Liver (tissue), 9 donors: ENCODE results near the gene SHLD1. TPM values are rescaled to one million over a fixed set of nuclear protein-coding genes. Genes with fewer than 3 reads are reported as not detected.

Experiments used
- DNase-seq: peaks from one replicate; pipeline ENCODE4 v3.0.0-alpha.2; 2017; ENCODE audit warnings: low spot score
- H3K27ac ChIP-seq, 2 donors: one replicate each; pipeline ENCODE4 v1.7.0; 2013; ENCODE audit warnings: inconsistent platforms in 2 of 2, low read length in 2 of 2, control low read depth in 1 of 2, low read depth in 1 of 2, mild to moderate bottlenecking in 1 of 2
- H3K27me3 ChIP-seq, 4 donors: one replicate each; pipeline versions ENCODE4 v1.6.1 to v1.7.0; 2013; ENCODE audit warnings: low read length in 3 of 4, inconsistent platforms in 1 of 4, mild to moderate bottlenecking in 1 of 4, moderate library complexity in 1 of 4; ENCODE audit not compliant: control insufficient read depth in 4 of 4, insufficient read depth in 4 of 4
- H3K36me3 ChIP-seq, 4 donors: one replicate each; pipeline versions ENCODE4 v1.6.1 to v1.7.0; 2013; ENCODE audit warnings: low read length in 3 of 4, mild to moderate bottlenecking in 3 of 4, low read depth in 1 of 4, moderate library complexity in 1 of 4; ENCODE audit not compliant: control insufficient read depth in 4 of 4, insufficient read depth in 3 of 4
- H3K4me1 ChIP-seq, 4 donors: one replicate each; pipeline versions ENCODE4 v1.6.1 to v1.7.0; 2013; ENCODE audit warnings: low read length in 3 of 4, mild to moderate bottlenecking in 3 of 4, moderate library complexity in 1 of 4; ENCODE audit not compliant: control insufficient read depth in 4 of 4, insufficient read depth in 4 of 4
- H3K4me3 ChIP-seq, 3 donors: one replicate each; pipeline versions ENCODE4 v1.6.1 to v1.7.0; 2013; ENCODE audit warnings: low read length in 3 of 3, control low read depth in 1 of 3, low read depth in 1 of 3, mild to moderate bottlenecking in 1 of 3
- H3K9ac ChIP-seq, 2 donors: one replicate each; pipeline ENCODE4 v1.7.0; 2013; ENCODE audit warnings: low read length in 2 of 2, mild to moderate bottlenecking in 2 of 2, moderate library complexity in 2 of 2, control low read depth in 1 of 2, low read depth in 1 of 2
- H3K9me3 ChIP-seq, 4 donors: one replicate each; pipeline versions ENCODE4 v1.6.1 to v1.7.0; 2013; ENCODE audit warnings: low read length in 3 of 4; ENCODE audit not compliant: control insufficient read depth in 4 of 4
- EGR1 ChIP-seq, 2 donors: IDR thresholded peaks; 2 replicates each; pipeline ENCODE4 v1.6.1; 2016 to 2018; ENCODE audit warnings: antibody characterized with exemption in 2 of 2, low read depth in 2 of 2
- FOXA1 ChIP-seq: IDR thresholded peaks from 2 replicates; pipeline ENCODE4 v1.6.1; 2016; ENCODE audit warnings: antibody characterized with exemption
- FOXA2 ChIP-seq: IDR thresholded peaks from 2 replicates; pipeline ENCODE4 v1.6.1; 2016; ENCODE audit warnings: antibody characterized with exemption
- HNF4A ChIP-seq, 2 donors: conservative IDR thresholded peaks; 2 replicates each; pipeline ENCODE4 v1.6.1; 2016; ENCODE audit warnings: antibody characterized with exemption in 2 of 2, mild to moderate bottlenecking in 2 of 2
- HNF4G ChIP-seq: IDR thresholded peaks from 2 replicates; pipeline ENCODE4 v1.6.1; 2016; ENCODE audit warnings: antibody characterized with exemption
- JUND ChIP-seq, 2 donors: IDR thresholded peaks; 2 replicates each; pipeline ENCODE4 v1.6.1; 2016; ENCODE audit warnings: antibody characterized with exemption in 2 of 2
- NR2F2 ChIP-seq: IDR thresholded peaks from 2 replicates; pipeline ENCODE4 v1.6.1; 2016; ENCODE audit warnings: antibody characterized with exemption
- RAD21 ChIP-seq, 2 donors: IDR thresholded peaks; 2 replicates each; pipeline ENCODE4 v1.6.1; 2016; ENCODE audit warnings: antibody characterized with exemption in 2 of 2, mild to moderate bottlenecking in 2 of 2
- RXRA ChIP-seq, 2 donors: IDR thresholded peaks; 2 replicates each; pipeline ENCODE4 v1.6.1; 2017 to 2018; ENCODE audit warnings: antibody characterized with exemption in 2 of 2, mild to moderate bottlenecking in 1 of 2
- SP1 ChIP-seq: IDR thresholded peaks from 2 replicates; pipeline ENCODE4 v1.6.1; 2018; ENCODE audit warnings: antibody characterized with exemption, mild to moderate bottlenecking
- TAF1 ChIP-seq: conservative IDR thresholded peaks from 2 replicates; pipeline ENCODE4 v1.6.1; 2016; ENCODE audit warnings: antibody characterized with exemption, mild to moderate bottlenecking
- YY1 ChIP-seq: IDR thresholded peaks from 2 replicates; pipeline ENCODE4 v1.6.1; 2016; ENCODE audit warnings: antibody characterized with exemption, mild to moderate bottlenecking
- WGBS: extraction: QIAGEN DNeasy Blood & Tissue Kit; methylation state at CpG from one replicate; pipeline ENCODE4 v1.1.7; 2013; 5-methylcytosine and 5-hydroxymethylcytosine counted together
- polyA plus RNA-seq, 2 donors: library from polyadenylated mRNA; stranded (reverse) in 1 of 2; unstranded in 1 of 2; fragments of 200-250 nt in 1 of 2; fragments of >200 nt in 1 of 2; fragmentation: Nextera tagmentation in 1 of 2; extraction: Ambion mirVana in 1 of 2; gene quantifications; one replicate each; pipeline versions ENCODE4 v1.2.1 to v1.2.3, GENCODE V29; 2013 to 2015
- total RNA-seq, 2 donors: library from RNA; depleted of rRNA; stranded (reverse); fragments of >200 nt; gene quantifications; one replicate each; pipeline ENCODE4 v1.2.3, GENCODE V29; 2014
- TF ChIP-seq, protein P1 (sequence below): IDR thresholded peaks from 2 replicates; pipeline ENCODE4 v1.6.1; 2016; ENCODE audit warnings: antibody characterized with exemption, mild to moderate bottlenecking
- TF ChIP-seq, protein P2 (sequence below): fragments of 150-350 bp; IDR thresholded peaks from 2 replicates; pipeline ENCODE4 v1.5.1; 2017; ENCODE audit warnings: improper control_type of control experiment, low read depth, low read length; ENCODE audit not compliant: missing input control
- TF ChIP-seq, protein P3 (sequence below): IDR thresholded peaks from 2 replicates; pipeline ENCODE4 v1.6.1; 2016; ENCODE audit warnings: antibody characterized with exemption
- TF ChIP-seq, protein P4 (sequence below): IDR thresholded peaks from 2 replicates; pipeline ENCODE4 v1.6.1; 2016; ENCODE audit warnings: antibody characterized with exemption
- donor health status: healthy.
- donor health status: healthy.
- donor health status: healthy.
- donor health status: healthy.
- donor health status: healthy.

SHLD1 gene
- total and polyA plus RNA-seq, 4 donors: 0.92 to 5.0 (median 2.0) TPM

DNA sequence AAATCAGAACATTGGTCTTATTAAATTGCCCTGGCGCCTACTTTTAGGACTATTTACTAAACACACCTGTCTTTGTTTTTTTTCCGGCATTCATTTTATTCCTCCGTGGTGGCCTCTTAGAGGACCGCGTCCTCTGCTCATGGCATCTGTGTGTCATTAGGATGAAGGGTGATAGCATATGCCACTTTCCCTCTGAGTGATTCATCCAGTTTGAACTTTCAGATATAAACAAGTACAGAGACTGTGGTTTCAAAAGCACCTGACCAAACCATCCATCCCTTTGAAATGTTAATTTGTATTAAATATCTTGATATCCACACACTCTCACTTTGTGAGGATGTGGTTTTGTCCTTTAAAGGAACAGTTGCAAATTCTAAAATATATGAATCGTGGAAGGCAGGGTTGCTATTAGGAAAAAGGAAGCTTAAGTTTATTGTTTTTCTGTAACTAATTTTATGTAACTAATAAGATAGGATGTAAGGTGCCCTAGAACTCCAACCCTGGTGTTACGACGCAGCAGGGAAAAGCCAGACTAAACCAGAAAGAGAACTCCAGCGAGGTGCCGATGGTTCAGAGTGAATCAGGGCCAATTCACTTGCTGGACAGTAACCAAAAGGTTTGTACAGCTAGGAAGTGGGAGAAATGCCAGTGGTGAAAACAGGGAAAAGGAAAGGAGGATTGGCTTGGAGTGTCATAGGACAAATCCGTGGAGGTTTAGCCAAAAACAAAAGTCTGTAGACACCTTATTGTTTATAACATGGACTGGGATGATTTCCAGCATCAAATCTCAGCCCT is 98.7 kb downstream of the SHLD1 start (continued):
- TF ChIP-seq, protein P1, sequence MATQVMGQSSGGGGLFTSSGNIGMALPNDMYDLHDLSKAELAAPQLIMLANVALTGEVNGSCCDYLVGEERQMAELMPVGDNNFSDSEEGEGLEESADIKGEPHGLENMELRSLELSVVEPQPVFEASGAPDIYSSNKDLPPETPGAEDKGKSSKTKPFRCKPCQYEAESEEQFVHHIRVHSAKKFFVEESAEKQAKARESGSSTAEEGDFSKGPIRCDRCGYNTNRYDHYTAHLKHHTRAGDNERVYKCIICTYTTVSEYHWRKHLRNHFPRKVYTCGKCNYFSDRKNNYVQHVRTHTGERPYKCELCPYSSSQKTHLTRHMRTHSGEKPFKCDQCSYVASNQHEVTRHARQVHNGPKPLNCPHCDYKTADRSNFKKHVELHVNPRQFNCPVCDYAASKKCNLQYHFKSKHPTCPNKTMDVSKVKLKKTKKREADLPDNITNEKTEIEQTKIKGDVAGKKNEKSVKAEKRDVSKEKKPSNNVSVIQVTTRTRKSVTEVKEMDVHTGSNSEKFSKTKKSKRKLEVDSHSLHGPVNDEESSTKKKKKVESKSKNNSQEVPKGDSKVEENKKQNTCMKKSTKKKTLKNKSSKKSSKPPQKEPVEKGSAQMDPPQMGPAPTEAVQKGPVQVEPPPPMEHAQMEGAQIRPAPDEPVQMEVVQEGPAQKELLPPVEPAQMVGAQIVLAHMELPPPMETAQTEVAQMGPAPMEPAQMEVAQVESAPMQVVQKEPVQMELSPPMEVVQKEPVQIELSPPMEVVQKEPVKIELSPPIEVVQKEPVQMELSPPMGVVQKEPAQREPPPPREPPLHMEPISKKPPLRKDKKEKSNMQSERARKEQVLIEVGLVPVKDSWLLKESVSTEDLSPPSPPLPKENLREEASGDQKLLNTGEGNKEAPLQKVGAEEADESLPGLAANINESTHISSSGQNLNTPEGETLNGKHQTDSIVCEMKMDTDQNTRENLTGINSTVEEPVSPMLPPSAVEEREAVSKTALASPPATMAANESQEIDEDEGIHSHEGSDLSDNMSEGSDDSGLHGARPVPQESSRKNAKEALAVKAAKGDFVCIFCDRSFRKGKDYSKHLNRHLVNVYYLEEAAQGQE: no peak
- TF ChIP-seq EGR1 (IDR thresholded peaks at IDR 0.05; ENCODE audit: low read depth in 2 of 2): no peak
- TF ChIP-seq RXRA (IDR thresholded peaks at IDR 0.05): no peak

DNA sequence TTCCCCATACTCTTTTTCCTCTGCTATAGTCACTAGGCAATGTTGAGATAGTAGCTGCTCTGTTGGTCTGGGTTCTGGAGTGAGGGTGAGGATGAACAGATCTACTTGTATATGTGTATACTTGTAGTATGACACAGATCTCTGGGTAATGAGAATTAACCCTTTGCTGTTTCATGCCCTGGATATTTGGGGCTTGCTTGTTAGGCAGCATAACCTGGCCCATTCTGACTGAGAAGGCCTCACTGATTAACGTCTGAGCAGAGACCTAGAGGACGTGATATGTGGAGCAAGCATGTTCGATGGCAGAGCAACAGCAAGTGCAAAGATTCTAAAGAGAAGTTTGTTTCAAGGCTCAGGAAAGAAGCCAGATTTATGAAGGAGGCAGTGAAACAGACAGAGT is 105.7 kb downstream of the SHLD1 start:
- no peaks in the 10 kb centered on the region for H3K36me3 ChIP-seq
- H3K27me3 ChIP-seq: no peaks in the 10 kb centered on the region
- no peak for DNase-seq
- 91% methylated on average over 3 of the region's 3 CpGs for WGBS
- H3K9ac ChIP-seq: no peak overlapping the region
- no peak for TF ChIP-seq HNF4A (conservative IDR thresholded peaks at IDR 0.05)
- TF ChIP-seq, protein P2, sequence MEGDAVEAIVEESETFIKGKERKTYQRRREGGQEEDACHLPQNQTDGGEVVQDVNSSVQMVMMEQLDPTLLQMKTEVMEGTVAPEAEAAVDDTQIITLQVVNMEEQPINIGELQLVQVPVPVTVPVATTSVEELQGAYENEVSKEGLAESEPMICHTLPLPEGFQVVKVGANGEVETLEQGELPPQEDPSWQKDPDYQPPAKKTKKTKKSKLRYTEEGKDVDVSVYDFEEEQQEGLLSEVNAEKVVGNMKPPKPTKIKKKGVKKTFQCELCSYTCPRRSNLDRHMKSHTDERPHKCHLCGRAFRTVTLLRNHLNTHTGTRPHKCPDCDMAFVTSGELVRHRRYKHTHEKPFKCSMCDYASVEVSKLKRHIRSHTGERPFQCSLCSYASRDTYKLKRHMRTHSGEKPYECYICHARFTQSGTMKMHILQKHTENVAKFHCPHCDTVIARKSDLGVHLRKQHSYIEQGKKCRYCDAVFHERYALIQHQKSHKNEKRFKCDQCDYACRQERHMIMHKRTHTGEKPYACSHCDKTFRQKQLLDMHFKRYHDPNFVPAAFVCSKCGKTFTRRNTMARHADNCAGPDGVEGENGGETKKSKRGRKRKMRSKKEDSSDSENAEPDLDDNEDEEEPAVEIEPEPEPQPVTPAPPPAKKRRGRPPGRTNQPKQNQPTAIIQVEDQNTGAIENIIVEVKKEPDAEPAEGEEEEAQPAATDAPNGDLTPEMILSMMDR: no peak
- TF ChIP-seq NR2F2: no peak
- no peak for TF ChIP-seq HNF4G
- TF ChIP-seq SP1: no peak
- no peak for TF ChIP-seq JUND (IDR thresholded peaks at IDR 0.05)
- no peak for TF ChIP-seq YY1
- TF ChIP-seq, protein P3, sequence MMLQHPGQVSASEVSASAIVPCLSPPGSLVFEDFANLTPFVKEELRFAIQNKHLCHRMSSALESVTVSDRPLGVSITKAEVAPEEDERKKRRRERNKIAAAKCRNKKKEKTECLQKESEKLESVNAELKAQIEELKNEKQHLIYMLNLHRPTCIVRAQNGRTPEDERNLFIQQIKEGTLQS: no peak
- TF ChIP-seq FOXA2: no peak
- no peak for TF ChIP-seq TAF1
- TF ChIP-seq EGR1 (IDR thresholded peaks at IDR 0.05; ENCODE audit: low read depth in 2 of 2): no peak
- no peak for TF ChIP-seq FOXA1
- TF ChIP-seq, protein P4, sequence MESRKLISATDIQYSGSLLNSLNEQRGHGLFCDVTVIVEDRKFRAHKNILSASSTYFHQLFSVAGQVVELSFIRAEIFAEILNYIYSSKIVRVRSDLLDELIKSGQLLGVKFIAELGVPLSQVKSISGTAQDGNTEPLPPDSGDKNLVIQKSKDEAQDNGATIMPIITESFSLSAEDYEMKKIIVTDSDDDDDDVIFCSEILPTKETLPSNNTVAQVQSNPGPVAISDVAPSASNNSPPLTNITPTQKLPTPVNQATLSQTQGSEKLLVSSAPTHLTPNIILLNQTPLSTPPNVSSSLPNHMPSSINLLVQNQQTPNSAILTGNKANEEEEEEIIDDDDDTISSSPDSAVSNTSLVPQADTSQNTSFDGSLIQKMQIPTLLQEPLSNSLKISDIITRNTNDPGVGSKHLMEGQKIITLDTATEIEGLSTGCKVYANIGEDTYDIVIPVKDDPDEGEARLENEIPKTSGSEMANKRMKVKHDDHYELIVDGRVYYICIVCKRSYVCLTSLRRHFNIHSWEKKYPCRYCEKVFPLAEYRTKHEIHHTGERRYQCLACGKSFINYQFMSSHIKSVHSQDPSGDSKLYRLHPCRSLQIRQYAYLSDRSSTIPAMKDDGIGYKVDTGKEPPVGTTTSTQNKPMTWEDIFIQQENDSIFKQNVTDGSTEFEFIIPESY: no peak
- no peak for TF ChIP-seq RXRA (IDR thresholded peaks at IDR 0.05)
- no peak for TF ChIP-seq RAD21 (IDR thresholded peaks at IDR 0.05)
- TF ChIP-seq, protein P1: no peak
- no peak overlapping the region for H3K27ac ChIP-seq
- no peaks in the 10 kb centered on the region for H3K4me1 ChIP-seq
- H3K4me3 ChIP-seq: no peak overlapping the region
- peaks cover 0 to 4% (median 0%) of the 10 kb centered on the region in 4 donors for H3K9me3 ChIP-seq
